Measurements from ENCODE around the gene BHLHE23.

GRCh38 chr20:63011798-63012197 is 5.0 kb upstream of the BHLHE23 start:
- no peak for TF ChIP-seq CTCF (IDR thresholded peaks at IDR 0.05)
- no peak for TF ChIP-seq POLR2A (IDR thresholded peaks at IDR 0.05)

All from thyroid gland (tissue), 4 donors.